HG02840 (cell line): ENCODE measurements around the gene PIEZO1.
A peak's percentile ranks its signal among the peaks of the same experiment; 100 is the strongest.

Experiments
- ATAC-seq: cut with Tn5 transposase; IDR thresholded peaks from one replicate; pipeline ENCODE4 v1.9.1; 2021; ENCODE audit warnings: mild to moderate bottlenecking, moderate library complexity, moderate number of reproducible peaks; ENCODE audit not compliant: unreplicated experiment, low FRiP score

The PIEZO1 gene

DNA sequence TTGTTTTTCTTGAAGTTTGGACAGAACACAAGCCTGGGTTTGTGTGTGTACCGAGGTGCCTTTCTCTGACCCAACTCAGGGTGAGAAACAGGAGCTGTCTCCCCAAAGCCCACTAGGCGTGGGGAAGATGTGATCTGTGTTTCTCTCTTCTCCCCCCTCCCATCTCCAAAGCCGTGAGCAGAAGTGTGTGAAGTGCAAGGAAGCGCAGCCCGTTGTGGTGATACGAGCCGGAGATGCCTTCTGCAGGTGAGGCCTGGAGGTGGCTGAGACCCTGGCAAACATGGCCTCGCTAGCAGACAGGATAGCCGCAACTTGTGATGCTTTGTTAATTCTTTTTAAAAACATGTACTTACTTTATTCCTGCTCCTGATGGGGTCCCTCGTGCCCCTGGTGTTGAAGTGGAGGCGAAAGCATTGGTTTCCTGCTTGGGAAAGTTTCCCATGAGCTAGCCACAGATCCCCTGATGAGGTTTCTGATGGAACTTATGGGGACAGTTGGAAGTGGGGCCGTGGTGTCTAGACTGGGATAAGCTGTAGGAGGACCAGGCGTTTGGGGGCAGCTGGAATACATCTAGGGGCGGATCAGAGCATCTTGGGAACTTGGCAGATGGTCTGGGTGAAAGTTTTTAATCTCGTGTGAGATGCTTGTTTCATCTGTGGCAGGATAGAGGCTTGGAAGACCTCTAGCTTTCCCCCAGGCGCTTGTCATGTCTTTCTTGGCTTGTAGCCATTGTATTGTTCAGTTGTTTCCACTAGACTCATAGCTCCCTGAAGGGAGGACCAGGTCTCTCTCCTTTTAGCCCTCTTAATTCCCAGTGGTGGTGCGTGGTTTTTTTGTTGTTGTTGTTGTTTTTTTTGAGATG, 77.8 kb downstream of the PIEZO1 start:
- no peak for ATAC-seq

- ATAC-seq, result peak; percentile 66
Observed at GRCh38 chr16:88706229-88706964, 78.6 kb downstream of the PIEZO1 start, which contains the start of the genes CTU2 and RNF166. Gene CTU2, plus strand, starts transcription at chr16:88706503. Its CDS starts 28 bp downstream, at chr16:88706531. Gene RNF166, minus strand, starts transcription at chr16:88706408. Its CDS starts 83 bp downstream, at chr16:88706325.

GRCh38 chr16:88705801-88706228, 79.2 kb downstream of the PIEZO1 start:
- peak; percentile 19 for ATAC-seq

DNA sequence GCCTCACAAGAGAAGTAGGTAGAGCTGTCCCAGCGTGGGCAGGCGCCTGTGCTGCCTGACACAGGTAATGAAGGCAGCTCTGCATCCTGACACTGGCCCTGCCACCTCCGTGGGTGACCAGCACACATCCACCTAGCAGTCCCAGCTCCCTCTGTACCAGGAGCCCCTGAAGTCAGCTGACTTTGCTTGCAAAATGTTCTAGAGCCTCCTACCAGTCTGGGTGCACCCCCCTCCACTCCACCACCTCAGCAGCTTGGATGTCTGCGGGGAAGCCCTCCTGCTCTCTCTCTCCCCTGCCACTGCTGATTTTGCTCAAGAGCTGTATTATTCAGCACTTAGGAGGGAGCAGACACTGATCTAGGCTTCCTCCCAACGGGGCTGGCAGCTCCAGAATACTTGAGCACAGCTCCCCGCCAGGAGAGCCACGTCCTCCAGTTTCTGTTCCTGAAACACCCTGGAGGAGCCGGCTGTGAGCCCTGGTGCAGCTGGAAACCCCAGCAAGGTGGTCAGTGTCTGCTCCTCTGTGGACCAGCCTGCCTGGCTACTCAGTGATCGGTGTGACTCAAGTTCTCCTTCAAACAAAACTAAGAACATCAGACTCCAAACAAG, 79.8 kb downstream of the PIEZO1 start:
- ATAC-seq, result no peak

- no peak for ATAC-seq
Observed at GRCh38 chr16:88703486-88704309, 81.3 kb downstream of the PIEZO1 start.

DNA sequence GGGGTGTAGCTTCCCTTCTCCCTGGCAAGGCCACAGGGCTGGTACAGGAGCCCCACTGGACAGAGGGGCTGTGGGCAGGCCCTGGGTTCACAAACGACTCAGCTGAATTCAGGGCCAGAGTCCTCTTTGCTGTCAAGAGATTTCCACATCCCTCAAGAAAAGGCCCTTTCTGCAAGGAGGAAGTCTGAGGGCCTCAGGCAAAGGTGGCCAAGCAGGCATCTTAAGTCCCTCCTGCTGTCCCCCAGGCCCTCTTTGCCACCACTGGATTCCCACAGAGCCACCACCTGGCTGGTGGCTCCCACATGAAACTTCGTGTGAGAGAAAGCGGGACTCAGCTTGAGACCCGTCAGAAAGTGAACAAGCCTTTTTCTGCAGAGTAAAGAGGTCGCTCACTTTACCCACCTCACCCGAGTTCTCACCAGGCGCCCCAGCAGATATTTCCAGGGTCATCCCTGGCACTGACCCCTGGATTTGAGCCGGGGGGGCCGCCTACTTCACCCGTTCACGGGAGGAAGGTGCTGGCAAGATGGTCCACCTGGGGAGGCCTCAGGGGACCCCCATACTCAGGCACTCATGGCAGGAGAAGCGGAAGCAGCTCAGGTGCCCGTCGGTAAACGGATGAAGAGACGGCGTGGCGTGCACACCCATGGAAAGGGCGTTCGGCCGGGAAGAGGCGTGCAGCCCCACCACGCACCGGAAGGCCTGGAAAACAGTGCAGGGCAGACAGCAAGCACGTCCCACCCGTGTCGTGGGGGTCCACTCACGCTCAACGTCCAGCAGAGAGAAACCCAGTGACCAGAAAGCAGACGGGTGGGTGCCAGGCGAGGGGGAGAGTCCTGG, 82.4 kb downstream of the PIEZO1 start:
- no peak for ATAC-seq

DNA sequence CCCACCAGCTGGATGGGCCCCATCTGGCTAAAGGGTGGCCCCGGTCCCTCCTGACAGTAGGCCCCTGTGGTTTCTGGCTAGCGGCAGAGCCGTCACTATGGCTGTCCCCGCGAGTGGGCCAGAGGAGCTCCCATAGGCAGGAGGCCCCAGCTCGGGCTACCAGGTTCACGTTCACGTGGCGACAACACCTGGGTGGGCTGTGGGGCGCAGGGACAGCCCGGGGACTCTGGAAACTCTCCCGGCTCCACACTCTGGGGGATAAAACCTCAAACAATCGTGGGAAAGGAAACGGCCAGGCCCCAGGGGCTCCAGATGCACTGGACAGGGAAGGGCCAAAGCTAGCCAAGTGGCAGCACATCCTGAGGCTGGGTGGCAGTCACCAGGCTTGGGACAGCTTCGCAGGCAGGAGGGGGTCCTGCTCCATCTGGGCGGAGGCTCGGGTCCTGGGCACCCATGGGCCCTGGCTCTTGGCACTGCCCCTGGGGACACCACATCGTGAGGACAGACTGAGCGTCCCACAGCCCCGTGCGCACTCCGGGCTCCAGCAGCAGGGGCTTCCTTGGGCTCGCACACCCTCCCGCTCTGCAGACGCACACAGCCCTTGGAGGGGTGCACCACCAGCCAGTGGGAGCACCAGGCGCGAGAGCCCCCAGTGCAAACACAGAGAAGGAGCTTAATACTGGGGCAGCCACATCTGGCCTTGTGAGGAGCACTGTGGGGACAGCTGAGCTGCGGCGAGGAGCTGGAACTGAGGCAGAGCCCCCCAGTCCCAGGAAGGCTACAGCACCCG, 83.2 kb downstream of the PIEZO1 start:
- ATAC-seq, result no peak

DNA sequence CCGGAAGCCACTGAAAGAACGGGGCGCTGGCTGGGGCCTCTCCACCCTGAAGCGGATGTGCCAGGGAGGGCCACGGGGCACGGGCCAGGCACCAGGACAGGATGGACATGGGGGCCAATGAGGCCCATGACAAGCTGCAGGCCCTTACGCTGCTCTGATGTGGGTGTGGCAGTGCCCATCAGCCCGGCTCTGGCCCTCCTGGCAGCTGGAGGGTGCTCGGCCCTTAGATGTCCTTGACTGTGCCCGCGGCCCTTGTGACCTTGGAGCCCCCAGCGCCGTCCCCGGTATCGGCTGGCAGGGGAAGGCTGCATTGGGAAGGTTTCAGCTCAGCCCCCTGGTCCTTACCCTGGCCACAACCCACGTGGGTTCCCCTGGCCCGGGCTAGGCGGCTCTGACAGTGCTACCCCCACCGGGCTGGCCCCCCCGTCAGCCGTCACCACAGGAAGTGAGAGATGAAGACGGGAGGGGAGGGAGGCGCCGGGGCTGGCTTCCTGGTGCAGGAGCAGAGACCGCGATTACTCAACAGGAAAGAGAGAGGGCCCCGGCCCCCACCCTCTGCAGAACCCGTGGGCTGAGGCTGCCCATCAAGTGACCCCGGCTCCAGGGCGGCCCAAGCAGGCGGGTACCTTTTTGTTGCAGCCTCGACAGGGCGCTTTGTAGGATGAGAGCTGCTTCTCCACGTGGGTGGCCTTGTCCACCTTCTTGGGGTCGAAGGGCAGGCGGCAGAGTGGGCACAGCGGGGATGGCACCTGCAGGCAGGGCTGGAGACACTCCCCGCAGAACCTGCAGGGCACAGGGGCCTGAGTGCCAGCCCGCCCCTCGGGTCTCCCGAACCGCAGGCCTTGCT, 84.2 kb downstream of the PIEZO1 start:
- peak; percentile 52 for ATAC-seq

DNA sequence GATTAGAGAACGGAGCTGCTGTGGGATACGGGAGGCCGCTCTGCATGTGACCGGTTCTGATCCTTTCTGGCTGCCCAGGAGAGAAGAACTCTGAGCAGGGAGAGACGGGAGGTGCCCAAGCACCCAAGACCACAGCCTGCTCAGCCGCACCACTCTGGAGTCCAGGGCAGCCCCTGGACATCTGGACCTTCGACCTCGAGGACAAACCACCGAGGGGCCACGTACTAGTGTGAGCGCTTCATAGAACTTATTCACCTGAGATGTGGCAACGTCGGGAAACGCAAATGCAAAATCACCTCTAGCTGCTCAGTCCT, 84.7 kb downstream of the PIEZO1 start:
- ATAC-seq, result no peak

GRCh38 chr16:88699180-88699579, 85.8 kb downstream of the PIEZO1 start:
- ATAC-seq, result no peak

GRCh38 chr16:88698646-88699045, 86.4 kb downstream of the PIEZO1 start:
- ATAC-seq, result no peak

- no peak for ATAC-seq
Observed at GRCh38 chr16:88697831-88698615, 87.0 kb downstream of the PIEZO1 start.

DNA sequence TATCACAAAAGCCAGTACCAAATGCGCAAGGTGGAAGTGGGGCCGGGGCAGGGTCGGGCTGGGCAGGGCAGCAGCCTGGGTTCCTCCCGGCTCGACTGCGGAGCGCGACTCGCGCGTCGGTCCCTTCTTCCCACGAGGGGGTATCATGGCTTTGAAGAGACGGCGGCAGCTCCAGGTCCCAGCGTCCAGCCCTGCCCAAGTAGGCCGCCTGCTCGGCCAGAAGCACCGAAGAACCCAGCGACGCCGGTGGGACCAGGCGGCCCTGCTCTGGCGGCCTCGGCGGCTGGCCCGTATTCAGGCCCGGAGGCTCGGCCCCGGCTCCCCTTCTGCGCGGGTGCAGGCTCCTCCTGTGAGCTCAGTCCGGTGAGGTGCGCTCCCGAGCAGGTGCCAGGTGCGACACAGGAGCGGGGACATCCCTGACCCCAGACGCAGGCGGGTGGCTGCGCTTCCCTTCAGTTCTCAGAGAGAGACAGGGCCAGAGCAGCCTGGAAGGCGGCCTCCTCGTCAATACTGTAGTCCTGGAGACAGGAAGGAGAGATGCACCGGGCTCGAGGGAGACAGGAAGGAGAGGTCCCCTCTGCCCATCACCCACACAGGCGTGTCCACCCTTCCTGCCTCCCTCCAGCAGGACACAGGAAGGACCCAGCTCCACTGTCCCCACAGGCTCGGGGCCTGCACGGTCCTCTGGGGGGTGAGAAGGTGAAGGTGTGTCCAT, 87.7 kb downstream of the PIEZO1 start:
- ATAC-seq, result no peak

GRCh38 chr16:88696441-88696840, 88.6 kb downstream of the PIEZO1 start:
- no peak for ATAC-seq

GRCh38 chr16:88695753-88696152, 89.3 kb downstream of the PIEZO1 start:
- ATAC-seq, result no peak

DNA sequence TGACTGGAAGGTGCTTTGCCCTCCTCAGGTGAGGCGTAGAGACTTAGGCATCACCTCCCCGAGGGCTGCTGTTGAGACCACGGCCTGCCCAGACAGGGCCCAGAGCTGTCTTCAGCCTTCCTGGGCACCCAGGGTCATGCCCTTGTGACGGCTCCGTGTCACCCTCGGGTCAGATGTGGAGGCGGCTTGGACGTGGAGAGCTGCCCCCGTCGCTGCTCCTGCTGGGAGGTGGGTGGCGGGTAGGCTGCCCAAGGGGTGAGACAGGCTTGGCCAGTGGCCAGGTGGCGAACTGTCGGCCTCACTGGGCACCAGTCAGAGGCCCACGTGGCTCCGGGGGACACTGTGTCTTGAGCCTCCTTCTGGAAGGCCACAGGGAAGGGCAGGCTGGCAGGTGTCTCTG, 89.8 kb downstream of the PIEZO1 start:
- no peak for ATAC-seq
